Esophagus squamous epithelium (tissue), 5 donors: ENCODE measurements around the gene DNMT3B. TPM values are rescaled to one million over a fixed set of nuclear protein-coding genes. Genes with fewer than 3 reads are reported as not detected.

ENCODE experiments used
- DNase-seq: peaks from one replicate; lab custom pipeline; 2025; lab: John Stamatoyannopoulos, UW
- H3K27ac ChIP-seq, 4 donors: fragments of 200-600 bp; sonication (generic); one replicate each; pipeline ENCODE4 v1.5.1; 2016 to 2019; ENCODE audit warnings: mild to moderate bottlenecking in 1 of 4
- H3K27me3 ChIP-seq, 4 donors: fragments of 200-600 bp; sonication (generic); 1 replicate in 3 of 4; 2 replicates in 1 of 4; pipeline versions ENCODE4 v1.5.1 to v1.6.0; 2017 to 2021; ENCODE audit warnings: antibody characterized with exemption in 1 of 4
- H3K36me3 ChIP-seq, 3 donors: fragments of 200-600 bp; sonication (generic); one replicate each; pipeline ENCODE4 v1.5.1; 2016 to 2019
- H3K4me1 ChIP-seq, 3 donors: fragments of 200-600 bp; sonication (generic); one replicate each; pipeline ENCODE4 v1.5.1; 2017 to 2019
- H3K4me3 ChIP-seq, 4 donors: fragments of 200-600 bp; sonication (generic); 1 replicate in 3 of 4; 2 replicates in 1 of 4; pipeline ENCODE4 v1.5.1; 2016 to 2019; ENCODE audit warnings: mild to moderate bottlenecking in 2 of 4, moderate library complexity in 1 of 4
- H3K9me3 ChIP-seq, 3 donors: fragments of 200-600 bp; sonication (generic); one replicate each; pipeline ENCODE4 v1.5.1; 2016 to 2019
- POLR2A ChIP-seq, 4 donors: fragments of 450-650 bp; IDR thresholded peaks; one replicate each; pipeline ENCODE4 v1.6.1; 2017; ENCODE audit warnings: antibody characterized with exemption in 4 of 4, mild to moderate bottlenecking in 4 of 4, moderate library complexity in 3 of 4
- WGBS, 2 donors: methylation state at CpG; one replicate each; pipeline ENCODE4 v1.1.5; 2018; 5-methylcytosine and 5-hydroxymethylcytosine counted together
- intact Hi-C: fragments of 100-400 bp; cut with DNase I; formaldehyde crosslinking; loops from one replicate; pipeline ENCODE4 v1.15.0; 2022
- total RNA-seq, 4 donors: library from RNA; depleted of rRNA; stranded (reverse); fragments of >200 nt; gene quantifications; one replicate each; pipeline ENCODE4 v1.1.0, GENCODE V29; 2016
- TF ChIP-seq, protein P1 (sequence below), 6 experiments: fragments of 450-650 bp in 4 of 6; fragments of 200-600 bp in 2 of 6; sonication (generic) in 2 of 6; IDR thresholded peaks; one replicate each; pipeline ENCODE4 v1.5.1; 2016 to 2019; ENCODE audit warnings: antibody characterized with exemption in 6 of 6, mild to moderate bottlenecking in 4 of 6, moderate library complexity in 4 of 6
- donor health status: DM: yes; HTN: yes; CAD: no.

Gene DNMT3B
- total RNA-seq, 4 donors from 2014 or later, result 0.44 to 2.2 (median 0.72) TPM

GRCh38 chr20:32834972-32835371 lies 72.8 kb downstream of the DNMT3B start:
- H3K36me3 ChIP-seq, result peaks cover 27 to 77% (median 33%) of the 10 kb centered on the region in 3 donors
- TF ChIP-seq, protein P1, sequence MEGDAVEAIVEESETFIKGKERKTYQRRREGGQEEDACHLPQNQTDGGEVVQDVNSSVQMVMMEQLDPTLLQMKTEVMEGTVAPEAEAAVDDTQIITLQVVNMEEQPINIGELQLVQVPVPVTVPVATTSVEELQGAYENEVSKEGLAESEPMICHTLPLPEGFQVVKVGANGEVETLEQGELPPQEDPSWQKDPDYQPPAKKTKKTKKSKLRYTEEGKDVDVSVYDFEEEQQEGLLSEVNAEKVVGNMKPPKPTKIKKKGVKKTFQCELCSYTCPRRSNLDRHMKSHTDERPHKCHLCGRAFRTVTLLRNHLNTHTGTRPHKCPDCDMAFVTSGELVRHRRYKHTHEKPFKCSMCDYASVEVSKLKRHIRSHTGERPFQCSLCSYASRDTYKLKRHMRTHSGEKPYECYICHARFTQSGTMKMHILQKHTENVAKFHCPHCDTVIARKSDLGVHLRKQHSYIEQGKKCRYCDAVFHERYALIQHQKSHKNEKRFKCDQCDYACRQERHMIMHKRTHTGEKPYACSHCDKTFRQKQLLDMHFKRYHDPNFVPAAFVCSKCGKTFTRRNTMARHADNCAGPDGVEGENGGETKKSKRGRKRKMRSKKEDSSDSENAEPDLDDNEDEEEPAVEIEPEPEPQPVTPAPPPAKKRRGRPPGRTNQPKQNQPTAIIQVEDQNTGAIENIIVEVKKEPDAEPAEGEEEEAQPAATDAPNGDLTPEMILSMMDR (IDR thresholded peaks at IDR 0.05), result no peak
- no peak for TF ChIP-seq POLR2A (IDR thresholded peaks at IDR 0.05)
- H3K9me3 ChIP-seq, result no peaks in the 10 kb centered on the region
- intact Hi-C loops, result no loop called here
- H3K27me3 ChIP-seq, result no peaks in the 10 kb centered on the region
- no peak overlapping the region for H3K27ac ChIP-seq
- peaks cover 3 to 25% (median 6%) of the 10 kb centered on the region in 3 donors for H3K4me1 ChIP-seq
- no peak for DNase-seq
- H3K4me3 ChIP-seq, result no peak overlapping the region

DNA sequence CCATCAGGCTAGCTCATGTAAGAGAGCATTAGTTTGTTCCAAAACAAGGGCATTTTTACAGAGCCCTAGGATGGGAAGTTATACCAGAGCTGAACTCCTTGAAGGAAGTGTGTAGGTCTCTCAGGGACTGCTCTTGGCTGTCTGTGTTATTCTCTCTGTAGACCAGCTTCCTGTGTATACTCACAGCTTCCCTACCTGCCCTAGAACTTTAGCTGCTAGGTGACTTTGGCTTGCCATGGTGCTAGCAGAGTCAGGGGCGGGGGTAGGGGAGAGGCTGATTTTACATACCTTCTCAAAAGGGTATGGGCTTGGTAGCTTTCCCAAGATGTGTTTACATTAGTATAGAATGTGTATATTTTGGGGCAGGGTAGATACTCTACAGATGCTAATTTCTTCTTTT lies 75.0 kb downstream of the DNMT3B start:
- Histone ChIP-seq H3K27me3 (no peaks in the 10 kb centered on the region), H3K4me1 (peaks cover 0 to 8% (median 0%) of the 10 kb centered on the region in 3 donors), H3K36me3 (peaks cover 35 to 89% (median 44%) of the 10 kb centered on the region in 3 donors), H3K4me3 (no peak overlapping the region), H3K27ac (no peak overlapping the region), H3K9me3 (no peaks in the 10 kb centered on the region)
- no peak for DNase-seq
- TF ChIP-seq POLR2A (IDR thresholded peaks at IDR 0.05), result no peak
- TF ChIP-seq, protein P1 (IDR thresholded peaks at IDR 0.05), result no peak
- intact Hi-C loops, result no loop called here
- WGBS, 2 donors, result 50 to 56% methylated on average over 1 of the region's 1 CpG

- Histone ChIP-seq H3K27ac (no peak overlapping the region), H3K36me3 (peaks cover 29 to 95% (median 48%) of the 10 kb centered on the region in 3 donors), H3K4me3 (no peak overlapping the region), H3K9me3 (no peaks in the 10 kb centered on the region), H3K27me3 (no peaks in the 10 kb centered on the region), H3K4me1 (no peaks in the 10 kb centered on the region)
- no peak for TF ChIP-seq POLR2A (IDR thresholded peaks at IDR 0.05)
- TF ChIP-seq, protein P1 (IDR thresholded peaks at IDR 0.05), result no peak
- WGBS, 2 donors, result 79 to 88% methylated on average over 11 to 17 of the region's 17 CpGs
- DNase-seq, result no peak
- intact Hi-C loops, result no loop called here
Measured at GRCh38 chr20:32839227-32839981, 77.2 kb downstream of the DNMT3B start.

GRCh38 chr20:32839982-32840285 lies 77.7 kb downstream of the DNMT3B start:
- no peak for DNase-seq
- intact Hi-C loops, result no loop called here
- Histone ChIP-seq H3K27ac (no peak overlapping the region), H3K4me3 (no peak overlapping the region), H3K27me3 (no peaks in the 10 kb centered on the region), H3K36me3 (peaks cover 29 to 95% (median 48%) of the 10 kb centered on the region in 3 donors), H3K9me3 (no peaks in the 10 kb centered on the region), H3K4me1 (no peaks in the 10 kb centered on the region)
- TF ChIP-seq POLR2A (IDR thresholded peaks at IDR 0.05), result no peak
- TF ChIP-seq, protein P1 (IDR thresholded peaks at IDR 0.05), result no peak
- WGBS, 2 donors, result 81 to 94% methylated on average over 4 of the region's 4 CpGs

DNA sequence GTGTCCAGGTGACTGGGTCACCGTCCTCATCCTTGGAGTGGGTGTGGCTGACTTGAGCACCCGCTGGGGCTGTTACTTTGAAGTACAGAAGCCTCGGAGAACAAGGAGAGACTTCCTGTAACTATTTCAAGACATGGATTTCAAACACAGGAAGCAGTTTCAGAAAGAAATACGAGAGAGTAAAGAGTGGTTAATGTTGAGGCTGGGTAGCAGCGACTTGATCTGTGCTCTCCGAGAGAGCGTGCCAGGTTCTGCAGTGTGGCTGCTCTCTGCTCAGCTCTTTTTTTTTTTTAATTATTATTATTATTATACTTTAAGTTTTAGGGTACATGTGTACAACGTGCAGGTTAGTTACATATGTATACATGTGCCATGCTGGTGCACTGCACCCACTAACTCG lies 79.0 kb downstream of the DNMT3B start:
- Histone ChIP-seq H3K27ac (no peak overlapping the region), H3K4me3 (no peak overlapping the region), H3K9me3 (no peaks in the 10 kb centered on the region), H3K36me3 (peaks cover 29 to 94% (median 44%) of the 10 kb centered on the region in 3 donors), H3K4me1 (no peaks in the 10 kb centered on the region), H3K27me3 (no peaks in the 10 kb centered on the region)
- WGBS, 2 donors, result 74 to 81% methylated on average over 6 to 8 of the region's 9 CpGs
- intact Hi-C loops, result no loop called here
- DNase-seq, result no peak
- TF ChIP-seq POLR2A (IDR thresholded peaks at IDR 0.05), result no peak
- TF ChIP-seq, protein P1 (IDR thresholded peaks at IDR 0.05), result no peak
